Measurements from ENCODE around the gene PCBP2. TPM values are rescaled to one million over a fixed set of nuclear protein-coding genes. Genes with fewer than 3 reads are reported as not detected.

Gene PCBP2
- total and polyA plus RNA-seq, 2 donors (not counting 3 experiments of a cell fraction or from before 2014, with no cell fraction given): 526 to 995 TPM

GRCh38 chr12:53476769-53477209 lies 24.9 kb downstream of the PCBP2 start:
- Histone ChIP-seq H3K4me3 (replicated peaks in 1 of 3; ENCODE audit: insufficient read depth in 1 of 3, low read depth in 1 of 3, low read length in 3 of 3) (no peak overlapping the region), H4K20me1 (replicated peaks; ENCODE audit: control insufficient read depth, extremely low read depth, insufficient read depth, low read length) (peaks cover 14% of the 10 kb centered on the region), H3K79me2 (ENCODE audit: control insufficient read depth, insufficient read depth, low read length) (peaks cover 49% of the 10 kb centered on the region), H3K27ac (ENCODE audit: insufficient read depth, low read depth, low read length) (no peak overlapping the region), H3K4me2 (ENCODE audit: insufficient read depth, low read length) (no peak overlapping the region), H3K9me3 (replicated peaks; ENCODE audit: control insufficient read depth, insufficient read depth, low read length) (no peaks in the 10 kb centered on the region), H3K4me1 (ENCODE audit: control insufficient read depth, extremely low read depth, insufficient read depth, low read length) (no peaks in the 10 kb centered on the region), H3K9ac (replicated peaks; ENCODE audit: extremely low read depth, insufficient read depth, low read length) (no peak overlapping the region), H2AFZ (ENCODE audit: low read depth, low read length) (no peak overlapping the region), H3K27me3 (ENCODE audit: control insufficient read depth in 2 of 2, insufficient read depth in 2 of 2, low read length in 2 of 2) (no peaks in the 10 kb centered on the region), H3K9me1 (replicated peaks; ENCODE audit: control insufficient read depth, extremely low read depth, insufficient read depth, low read length) (no peaks in the 10 kb centered on the region), H3K36me3 (ENCODE audit: control insufficient read depth in 2 of 2, extremely low read depth in 1 of 2, insufficient read depth in 2 of 2, low read length in 2 of 2) (peaks cover 62 to 71% of the 10 kb centered on the region in 2 experiments)
- dilution Hi-C loops (cut with MboI; ENCODE audit: extremely low pct_ligation_motif_present, low sequenced_read_pairs): no loop called here
- FAIRE-seq (no peak), DNase-seq (ENCODE audit: low read depth, low spot score) (peak; percentile 36)
- TF ChIP-seq EZH2 (IDR thresholded peaks at IDR 0.05; ENCODE audit: borderline replicate concordance, low read depth, low read length, severe bottlenecking) (no peak), POLR2AphosphoS5 (IDR thresholded peaks at IDR 0.05; ENCODE audit: insufficient read depth, low read depth, low read length) (peak; percentile 36), FOS (IDR thresholded peaks at IDR 0.05; ENCODE audit: borderline replicate concordance, insufficient read depth, low read length) (no peak), CTCF (IDR thresholded peaks at IDR 0.05; ENCODE audit: extremely low read depth in 1 of 2, insufficient read depth in 1 of 2, low read depth in 1 of 2, low read length in 2 of 2) (peak; percentile 18 to 29)
- CTCF ChIA-PET: interaction anchor here (0.8 to 5.6 kb wide), 13 partner anchors 9 to 150 kb away, joined by 3 to 48 read pairs (median 6); partner anchors contain the start of genes NPFF and TARBP2
- intact Hi-C loops (cut with micrococcal nuclease): no loop called here
- POLR2A ChIA-PET: interaction anchor here (1.4 kb wide), 1 partner anchor 24 kb away, joined by 5 read pairs; the partner anchor contains the start of gene TARBP2
- BruUV-seq (replicated peaks): no TSS peak

GRCh38 chr12:53478865-53479264 lies 27.0 kb downstream of the PCBP2 start:
- dilution Hi-C loops (cut with MboI; ENCODE audit: extremely low pct_ligation_motif_present, low sequenced_read_pairs) (no loop called here), intact Hi-C loops (cut with micrococcal nuclease) (no loop called here)
- Histone ChIP-seq H3K36me3 (ENCODE audit: control insufficient read depth in 2 of 2, extremely low read depth in 1 of 2, insufficient read depth in 2 of 2, low read length in 2 of 2) (peaks cover 58 to 64% of the 10 kb centered on the region in 2 experiments), H3K27ac (ENCODE audit: insufficient read depth, low read depth, low read length) (no peak overlapping the region), H4K20me1 (replicated peaks; ENCODE audit: control insufficient read depth, extremely low read depth, insufficient read depth, low read length) (peaks cover 8% of the 10 kb centered on the region), H3K9ac (replicated peaks; ENCODE audit: extremely low read depth, insufficient read depth, low read length) (no peak overlapping the region), H3K4me3 (replicated peaks in 1 of 3; ENCODE audit: insufficient read depth in 1 of 3, low read depth in 1 of 3, low read length in 3 of 3) (no peak overlapping the region), H3K9me3 (replicated peaks; ENCODE audit: control insufficient read depth, insufficient read depth, low read length) (no peaks in the 10 kb centered on the region), H2AFZ (ENCODE audit: low read depth, low read length) (no peak overlapping the region), H3K79me2 (ENCODE audit: control insufficient read depth, insufficient read depth, low read length) (peaks cover 32% of the 10 kb centered on the region), H3K4me1 (ENCODE audit: control insufficient read depth, extremely low read depth, insufficient read depth, low read length) (no peaks in the 10 kb centered on the region), H3K9me1 (replicated peaks; ENCODE audit: control insufficient read depth, extremely low read depth, insufficient read depth, low read length) (no peaks in the 10 kb centered on the region), H3K4me2 (ENCODE audit: insufficient read depth, low read length) (no peak overlapping the region), H3K27me3 (ENCODE audit: control insufficient read depth in 2 of 2, insufficient read depth in 2 of 2, low read length in 2 of 2) (no peaks in the 10 kb centered on the region)
- CTCF ChIA-PET: interaction anchor here (1.4 to 5.6 kb wide), 2 partner anchors 21 to 30 kb away, joined by 3 to 48 read pairs; partner anchors contain the start of genes MAP3K12 and NPFF
- TF ChIP-seq FOS (IDR thresholded peaks at IDR 0.05; ENCODE audit: borderline replicate concordance, insufficient read depth, low read length) (no peak), POLR2A (IDR thresholded peaks at IDR 0.05; ENCODE audit: low read depth, low read length) (no peak), POLR2AphosphoS5 (IDR thresholded peaks at IDR 0.05; ENCODE audit: insufficient read depth, low read depth, low read length) (no peak), JUN (IDR thresholded peaks at IDR 0.05; ENCODE audit: borderline replicate concordance, insufficient read depth, insufficient read length, low read depth) (no peak), MAX (IDR thresholded peaks at IDR 0.05; ENCODE audit: insufficient read depth, insufficient read length) (no peak), CTCF (IDR thresholded peaks at IDR 0.05; ENCODE audit: extremely low read depth in 1 of 2, insufficient read depth in 1 of 2, low read depth in 1 of 2, low read length in 2 of 2) (no peak), GATA2 (IDR thresholded peaks at IDR 0.05; ENCODE audit: insufficient read depth, insufficient read length, low read depth, low read length) (no peak), MYC (IDR thresholded peaks at IDR 0.05; ENCODE audit: low read depth, low read length) (no peak), EZH2 (IDR thresholded peaks at IDR 0.05; ENCODE audit: borderline replicate concordance, low read depth, low read length, severe bottlenecking) (no peak)
- no TSS peak for BruUV-seq (replicated peaks)
- POLR2A ChIA-PET: interaction anchor here (1.5 kb wide), 1 partner anchor 13 kb away, joined by 6 read pairs; no protein-coding TSS in a partner anchor
- FAIRE-seq (no peak), DNase-seq (ENCODE audit: low read depth, low spot score) (no peak)

All from endothelial cell of umbilical vein (primary cell).